Caco-2 (cell line): ENCODE measurements around the gene EFNA4. TPM values are rescaled to one million over a fixed set of nuclear protein-coding genes. Genes with fewer than 3 reads are reported as not detected.
A peak's percentile ranks its signal among the peaks of the same experiment; 100 is the strongest.

Source experiments
- BruUV-seq: library from RNA; stranded (reverse); fragments of 400-500 nt; replicated peaks from 2 replicates; lab custom pipeline; 2021; lab: Mats Ljungman, UMichigan
- CTCF ChIA-PET: fragments of 300-600 bp; sonication (Branson Sonifier 250); formaldehyde crosslinking; loops from one replicate; lab custom pipeline; 2022; ENCODE audit warnings: antibody characterized with exemption; lab: Charles Lee
- POLR2A ChIA-PET: fragments of 300-600 bp; sonication (Branson Sonifier 250); formaldehyde crosslinking; loops from one replicate; lab custom pipeline; 2022; ENCODE audit warnings: antibody characterized with exemption; lab: Charles Lee
- DNase-seq, 2 experiments: peaks; one replicate each; pipeline versions ENCODE4 v3.0.0 to v3.0.0-alpha.2; 2020 to 2022
- H3K27me3 ChIP-seq: replicated peaks from 2 replicates; pipeline ENCODE4 v1.6.0; 2011; ENCODE audit warnings: low read length; ENCODE audit not compliant: control insufficient read depth, insufficient read depth
- H3K36me3 ChIP-seq: 2 replicates; pipeline ENCODE4 v1.5.1; 2011; ENCODE audit warnings: low read length; ENCODE audit not compliant: control insufficient read depth, insufficient read depth
- H3K4me1 ChIP-seq: fragments of 250-450 bp; sonication (Bioruptor Pico); 2 replicates; pipeline ENCODE4 v1.5.1; 2020; ENCODE audit warnings: mild to moderate bottlenecking
- H3K4me3 ChIP-seq: 2 replicates; pipeline ENCODE4 v1.5.1; 2011; ENCODE audit warnings: low read depth, mild to moderate bottlenecking, control low read depth, low read length
- H3K9me3 ChIP-seq: fragments of 250-450 bp; sonication (Bioruptor Pico); 2 replicates; pipeline ENCODE4 v1.5.1; 2020; ENCODE audit warnings: mild to moderate bottlenecking, moderate library complexity
- H3K27ac Mint-ChIP-seq: one replicate; pipeline ENCODE4 v1.8.0; 2022; ENCODE audit warnings: mixed read lengths; ENCODE audit not compliant: unreplicated experiment
- H3K27me3 Mint-ChIP-seq: one replicate; pipeline ENCODE4 v1.8.0; 2022; ENCODE audit warnings: mixed read lengths; ENCODE audit not compliant: insufficient read depth, unreplicated experiment
- H3K36me3 Mint-ChIP-seq: one replicate; pipeline ENCODE4 v1.8.0; 2022; ENCODE audit warnings: mild to moderate bottlenecking, mixed read lengths; ENCODE audit not compliant: insufficient read depth, unreplicated experiment
- H3K4me1 Mint-ChIP-seq: one replicate; pipeline ENCODE4 v1.8.0; 2022; ENCODE audit warnings: low read depth, mixed read lengths; ENCODE audit not compliant: unreplicated experiment
- H3K4me3 Mint-ChIP-seq: one replicate; pipeline ENCODE4 v1.8.0; 2022; ENCODE audit warnings: mild to moderate bottlenecking, moderate library complexity, mixed read lengths; ENCODE audit not compliant: unreplicated experiment
- H3K9me3 Mint-ChIP-seq: one replicate; pipeline ENCODE4 v1.8.0; 2022; ENCODE audit warnings: mixed read lengths; ENCODE audit not compliant: unreplicated experiment
- CTCF ChIP-seq, 2 experiments: fragments of 200-600 bp in 1 of 2; IDR thresholded peaks; 1 replicate in 1 of 2; 2 replicates in 1 of 2; pipeline versions ENCODE4 v1.5.1 to v1.8.0; 2011 to 2022; ENCODE audit warnings: antibody characterized with exemption in 1 of 2, control low read depth in 1 of 2, inconsistent platforms in 1 of 2, low read depth in 1 of 2, low read length in 1 of 2, mild to moderate bottlenecking in 1 of 2, moderate library complexity in 1 of 2; ENCODE audit not compliant: insufficient read depth in 1 of 2, severe bottlenecking in 1 of 2, unreplicated experiment in 1 of 2
- intact Hi-C: fragments of 100-400 bp; cut with micrococcal nuclease; formaldehyde crosslinking; loops from one replicate; pipeline ENCODE4 v1.10.0; 2022; ENCODE audit not compliant: unreplicated experiment
- total RNA-seq: library from RNA; stranded (reverse); gene quantifications from 2 replicates; pipeline ENCODE4 v1.2.3, GENCODE V29; 2022

The EFNA4 gene
- total RNA-seq, 1 experiment from 2014 or later: 13.8 TPM

- Histone ChIP-seq H3K27me3 (peaks cover 5% of the 10 kb centered on the region; the same call in 1 of the 2 replicates), H3K4me3 (no peak overlapping the region), H3K36me3 (no peaks in the 10 kb centered on the region), H3K4me1 (peaks cover 27% of the 10 kb centered on the region), H3K9me3 (no peaks in the 10 kb centered on the region)
- H3K27me3 Mint-ChIP-seq: peaks cover 11% of the 10 kb centered on the region
- no peak for TF ChIP-seq CTCF (IDR thresholded peaks at IDR 0.05; ENCODE audit: insufficient read depth in 1 of 2, low read depth in 1 of 2, low read length in 1 of 2, severe bottlenecking in 1 of 2, unreplicated experiment in 1 of 2)
- peak overlapping the region; percentile 14 for H3K4me3 Mint-ChIP-seq
- intact Hi-C loops: no loop called here
- CTCF ChIA-PET: interaction anchor here (0.6 to 0.8 kb wide), 2 partner anchors 96 to 192 kb away, joined by 3 to 4 read pairs; partner anchors contain the start of gene KRTCAP2
- no peak for DNase-seq
- H3K27ac Mint-ChIP-seq: no peak overlapping the region
- no TSS peak for BruUV-seq
- POLR2A ChIA-PET: no interaction called here
- peaks cover 30% of the 10 kb centered on the region for H3K4me1 Mint-ChIP-seq
- peaks cover 6% of the 10 kb centered on the region for H3K36me3 Mint-ChIP-seq
- H3K9me3 Mint-ChIP-seq: no peaks in the 10 kb centered on the region
Measured at GRCh38 chr1:155077346-155077745, 13.8 kb downstream of the EFNA4 start.

GRCh38 chr1:155077758-155078445 is 14.4 kb downstream of the EFNA4 start:
- Mint-ChIP-seq H3K36me3 (peaks cover 6% of the 10 kb centered on the region), H3K27ac (no peak overlapping the region), H3K27me3 (peaks cover 12% of the 10 kb centered on the region), H3K4me1 (peaks cover 29% of the 10 kb centered on the region), H3K9me3 (no peaks in the 10 kb centered on the region), H3K4me3 (peak overlapping the region; percentile 77)
- H3K27me3 ChIP-seq: peaks cover 5% of the 10 kb centered on the region; the same call in 1 of the 2 replicates
- CTCF ChIA-PET: interaction anchor here (0.6 to 1.2 kb wide), 7 partner anchors 14 to 544 kb away, joined by 3 to 8 read pairs (median 4); partner anchors contain the start of genes KRTCAP2 and ZBTB7B
- H3K4me3 ChIP-seq: peak overlapping the region; percentile 50
- no peaks in the 10 kb centered on the region for H3K36me3 ChIP-seq
- DNase-seq: no peak
- POLR2A ChIA-PET: interaction anchor here (1.2 kb wide), 1 partner anchor 14 kb away, joined by 6 read pairs; the partner anchor contains the start of gene EFNA4
- H3K9me3 ChIP-seq: no peaks in the 10 kb centered on the region
- peaks cover 33% of the 10 kb centered on the region for H3K4me1 ChIP-seq
- no peak for TF ChIP-seq CTCF (IDR thresholded peaks at IDR 0.05; ENCODE audit: insufficient read depth in 1 of 2, low read depth in 1 of 2, low read length in 1 of 2, severe bottlenecking in 1 of 2, unreplicated experiment in 1 of 2)
- BruUV-seq: no TSS peak
- intact Hi-C loops: no loop called here

- peaks cover 34% of the 10 kb centered on the region for H3K4me1 ChIP-seq
- H3K27ac Mint-ChIP-seq: no peak within 1 kb of the TSS
- no peak for TF ChIP-seq CTCF (IDR thresholded peaks at IDR 0.05; ENCODE audit: insufficient read depth in 1 of 2, low read depth in 1 of 2, low read length in 1 of 2, severe bottlenecking in 1 of 2, unreplicated experiment in 1 of 2)
- peak; percentile 65 to 85 for DNase-seq
- no peaks in the 10 kb centered on the region for H3K9me3 ChIP-seq
- no peaks in the 10 kb centered on the region for H3K9me3 Mint-ChIP-seq
- H3K27me3 ChIP-seq: peaks cover 5% of the 10 kb centered on the region; the same call in 1 of the 2 replicates
- no peaks in the 10 kb centered on the region for H3K36me3 ChIP-seq
- H3K4me3 Mint-ChIP-seq: peak within 1 kb of the TSS; percentile 77
- ChIA-PET CTCF (interaction anchor here (0.6 to 1.2 kb wide), 10 partner anchors 12 to 544 kb away, joined by 3 to 11 read pairs (median 4); partner anchors contain the start of genes KRTCAP2 and ZBTB7B), POLR2A (interaction anchor here (1.2 kb wide), 1 partner anchor 15 kb away, joined by 6 read pairs; the partner anchor contains the start of gene EFNA4)
- no TSS peak for BruUV-seq
- H3K4me3 ChIP-seq: peak within 1 kb of the TSS; percentile 50
- H3K4me1 Mint-ChIP-seq: peaks cover 24% of the 10 kb centered on the region
- intact Hi-C loops: no loop called here
- H3K27me3 Mint-ChIP-seq: peaks cover 14% of the 10 kb centered on the region
- H3K36me3 Mint-ChIP-seq: peaks cover 6% of the 10 kb centered on the region
Measured at GRCh38 chr1:155078469-155079209, 15.1 kb downstream of the EFNA4 start, which contains the start of gene EFNA3. Gene EFNA3 (plus strand): TSS chr1:155078837. CDS start chr1:155078942, 105 bp downstream.
